Mucosa of stomach (tissue), 1 donor: Measurements from ENCODE around the gene BIN1.

ENCODE experiments used
- H3K27me3 ChIP-seq: one replicate; pipeline ENCODE4 v1.7.0; 2013; ENCODE audit warnings: mild to moderate bottlenecking, low read length; ENCODE audit not compliant: control insufficient read depth, insufficient read depth
- H3K36me3 ChIP-seq: one replicate; pipeline ENCODE4 v1.7.0; 2013; ENCODE audit warnings: low read length; ENCODE audit not compliant: control insufficient read depth, insufficient read depth
- H3K4me1 ChIP-seq: one replicate; pipeline ENCODE4 v1.7.0; 2013; ENCODE audit warnings: mild to moderate bottlenecking, low read length; ENCODE audit not compliant: control insufficient read depth, insufficient read depth
- H3K4me3 ChIP-seq: one replicate; pipeline ENCODE4 v1.7.0; 2013; ENCODE audit warnings: low read length
- H3K9ac ChIP-seq: one replicate; pipeline ENCODE4 v1.7.0; 2013; ENCODE audit warnings: mild to moderate bottlenecking, low read length, moderate library complexity
- H3K9me3 ChIP-seq: one replicate; pipeline ENCODE4 v1.7.0; 2013; ENCODE audit warnings: mild to moderate bottlenecking, low read length, moderate library complexity; ENCODE audit not compliant: control insufficient read depth
- donor health status: Pancreatic carcinoma.

The BIN1 gene

GRCh38 chr2:127056086-127056485, 50.9 kb downstream of the BIN1 start:
- no peaks in the 10 kb centered on the region for H3K27me3 ChIP-seq
- no peaks in the 10 kb centered on the region for H3K36me3 ChIP-seq
- no peak overlapping the region for H3K9ac ChIP-seq

GRCh38 chr2:127055786-127056076, 51.2 kb downstream of the BIN1 start:
- Histone ChIP-seq H3K9ac (no peak overlapping the region), H3K36me3 (no peaks in the 10 kb centered on the region), H3K9me3 (no peaks in the 10 kb centered on the region), H3K4me1 (peaks cover 19% of the 10 kb centered on the region), H3K4me3 (no peak overlapping the region), H3K27me3 (no peaks in the 10 kb centered on the region)

More at GRCh38 chr2:127056086-127056485, 50.9 kb downstream of the BIN1 start:
- Histone ChIP-seq H3K4me1 (peaks cover 19% of the 10 kb centered on the region), H3K9me3 (no peaks in the 10 kb centered on the region), H3K4me3 (no peak overlapping the region)

GRCh38 chr2:127054996-127055785, 51.8 kb downstream of the BIN1 start:
- peaks cover 24% of the 10 kb centered on the region for H3K4me1 ChIP-seq
- H3K9ac ChIP-seq = no peak overlapping the region
- H3K36me3 ChIP-seq = no peaks in the 10 kb centered on the region
- no peaks in the 10 kb centered on the region for H3K27me3 ChIP-seq
- H3K4me3 ChIP-seq = no peak overlapping the region
- H3K9me3 ChIP-seq = no peaks in the 10 kb centered on the region

GRCh38 chr2:127054604-127054930, 52.4 kb downstream of the BIN1 start:
- no peaks in the 10 kb centered on the region for H3K36me3 ChIP-seq

GRCh38 chr2:127053731-127054603, 53.0 kb downstream of the BIN1 start:
- no peak overlapping the region for H3K4me3 ChIP-seq
- H3K36me3 ChIP-seq = no peaks in the 10 kb centered on the region
- H3K4me1 ChIP-seq = peaks cover 25% of the 10 kb centered on the region
- H3K9ac ChIP-seq = no peak overlapping the region
- no peaks in the 10 kb centered on the region for H3K27me3 ChIP-seq
- no peaks in the 10 kb centered on the region for H3K9me3 ChIP-seq

More at GRCh38 chr2:127054604-127054930, 52.4 kb downstream of the BIN1 start:
- no peak overlapping the region for H3K4me3 ChIP-seq
- H3K9me3 ChIP-seq = no peaks in the 10 kb centered on the region
- H3K27me3 ChIP-seq = no peaks in the 10 kb centered on the region
- peaks cover 25% of the 10 kb centered on the region for H3K4me1 ChIP-seq
- no peak overlapping the region for H3K9ac ChIP-seq

- H3K4me3 ChIP-seq = no peak overlapping the region
- no peaks in the 10 kb centered on the region for H3K36me3 ChIP-seq
- H3K9me3 ChIP-seq = no peaks in the 10 kb centered on the region
- H3K27me3 ChIP-seq = no peaks in the 10 kb centered on the region
- H3K4me1 ChIP-seq = peaks cover 25% of the 10 kb centered on the region
- H3K9ac ChIP-seq = no peak overlapping the region
Observed at GRCh38 chr2:127052771-127053691, 53.9 kb downstream of the BIN1 start.

- no peak overlapping the region for H3K9ac ChIP-seq
- H3K36me3 ChIP-seq = no peaks in the 10 kb centered on the region
- H3K4me3 ChIP-seq = no peak overlapping the region
- no peaks in the 10 kb centered on the region for H3K9me3 ChIP-seq
- H3K27me3 ChIP-seq = no peaks in the 10 kb centered on the region
- peaks cover 25% of the 10 kb centered on the region for H3K4me1 ChIP-seq
Observed at GRCh38 chr2:127052057-127052770, 54.7 kb downstream of the BIN1 start.

GRCh38 chr2:127051116-127052056, 55.6 kb downstream of the BIN1 start:
- peaks cover 25% of the 10 kb centered on the region for H3K4me1 ChIP-seq
- H3K9ac ChIP-seq = no peak overlapping the region
- H3K9me3 ChIP-seq = no peaks in the 10 kb centered on the region
- no peaks in the 10 kb centered on the region for H3K27me3 ChIP-seq
- H3K36me3 ChIP-seq = no peaks in the 10 kb centered on the region
- H3K4me3 ChIP-seq = no peak overlapping the region

GRCh38 chr2:127050803-127051115, 56.2 kb downstream of the BIN1 start:
- Histone ChIP-seq H3K4me3 (no peak overlapping the region), H3K27me3 (no peaks in the 10 kb centered on the region), H3K4me1 (peaks cover 25% of the 10 kb centered on the region), H3K36me3 (no peaks in the 10 kb centered on the region), H3K9ac (no peak overlapping the region), H3K9me3 (no peaks in the 10 kb centered on the region)

GRCh38 chr2:127049927-127050802, 56.8 kb downstream of the BIN1 start:
- Histone ChIP-seq H3K9me3 (no peaks in the 10 kb centered on the region), H3K36me3 (no peaks in the 10 kb centered on the region), H3K4me1 (peaks cover 25% of the 10 kb centered on the region), H3K27me3 (no peaks in the 10 kb centered on the region), H3K9ac (no peak overlapping the region), H3K4me3 (no peak overlapping the region)
